Neuron (in vitro differentiated cells): ENCODE data around the gene ST7.

ENCODE experiments used
- H2AFZ ChIP-seq: one replicate; pipeline ENCODE4 v1.6.1; 2013; ENCODE audit warnings: low read depth, mild to moderate bottlenecking, inconsistent platforms, low read length, moderate library complexity
- H3K27me3 ChIP-seq: one replicate; pipeline ENCODE4 v1.6.1; 2013; ENCODE audit warnings: low read length; ENCODE audit not compliant: insufficient read depth
- H3K36me3 ChIP-seq: one replicate; pipeline ENCODE4 v1.6.1; 2013; ENCODE audit warnings: low read length; ENCODE audit not compliant: insufficient read depth
- H3K4me1 ChIP-seq: one replicate; pipeline ENCODE4 v1.6.1; 2013; ENCODE audit warnings: low read length; ENCODE audit not compliant: insufficient read depth
- H3K4me3 ChIP-seq: 2 replicates; pipeline ENCODE4 v1.5.1; 2013; ENCODE audit warnings: mild to moderate bottlenecking, low read length, moderate library complexity
- H3K9me3 ChIP-seq: one replicate; pipeline ENCODE4 v1.6.1; 2013; ENCODE audit warnings: low read length

ST7 gene

GRCh38 chr7:117171106-117171505 is 217.8 kb downstream of the ST7 start:
- Histone ChIP-seq H3K4me1 (no peaks in the 10 kb centered on the region), H3K9me3 (no peaks in the 10 kb centered on the region), H2AFZ (no peak overlapping the region), H3K36me3 (peaks cover 7% of the 10 kb centered on the region), H3K27me3 (no peaks in the 10 kb centered on the region), H3K4me3 (no peak overlapping the region)

GRCh38 chr7:117172283-117172682 is 219.0 kb downstream of the ST7 start:
- Histone ChIP-seq H3K36me3 (peaks cover 7% of the 10 kb centered on the region), H3K4me1 (no peaks in the 10 kb centered on the region), H3K4me3 (no peak overlapping the region), H3K9me3 (no peaks in the 10 kb centered on the region), H2AFZ (no peak overlapping the region), H3K27me3 (no peaks in the 10 kb centered on the region)

GRCh38 chr7:117173035-117173770 is 219.9 kb downstream of the ST7 start:
- no peaks in the 10 kb centered on the region for H3K4me1 ChIP-seq
- peaks cover 7% of the 10 kb centered on the region for H3K36me3 ChIP-seq
- no peak overlapping the region for H2AFZ ChIP-seq
- H3K4me3 ChIP-seq = no peak overlapping the region
- no peaks in the 10 kb centered on the region for H3K27me3 ChIP-seq
- no peaks in the 10 kb centered on the region for H3K9me3 ChIP-seq

GRCh38 chr7:117176206-117176605 is 222.9 kb downstream of the ST7 start:
- Histone ChIP-seq H3K4me1 (no peaks in the 10 kb centered on the region), H3K27me3 (no peaks in the 10 kb centered on the region), H3K9me3 (no peaks in the 10 kb centered on the region), H3K36me3 (peaks cover 7% of the 10 kb centered on the region), H2AFZ (no peak overlapping the region), H3K4me3 (no peak overlapping the region)

- Histone ChIP-seq H3K36me3 (peaks cover 7% of the 10 kb centered on the region), H2AFZ (no peak overlapping the region), H3K27me3 (no peaks in the 10 kb centered on the region), H3K4me1 (no peaks in the 10 kb centered on the region), H3K9me3 (no peaks in the 10 kb centered on the region), H3K4me3 (no peak overlapping the region)
Measured at GRCh38 chr7:117178600-117178999, 225.3 kb downstream of the ST7 start.

- H3K4me3 ChIP-seq = no peak overlapping the region
- H3K9me3 ChIP-seq = no peaks in the 10 kb centered on the region
- H2AFZ ChIP-seq = no peak overlapping the region
- H3K27me3 ChIP-seq = no peaks in the 10 kb centered on the region
- H3K4me1 ChIP-seq = no peaks in the 10 kb centered on the region
- H3K36me3 ChIP-seq = peaks cover 9% of the 10 kb centered on the region
Measured at GRCh38 chr7:117179701-117180100, 226.4 kb downstream of the ST7 start.

GRCh38 chr7:117183729-117184128 is 230.4 kb downstream of the ST7 start:
- H3K4me3 ChIP-seq = no peak overlapping the region
- H3K4me1 ChIP-seq = no peaks in the 10 kb centered on the region
- peaks cover 9% of the 10 kb centered on the region for H3K36me3 ChIP-seq
- no peaks in the 10 kb centered on the region for H3K9me3 ChIP-seq
- H3K27me3 ChIP-seq = no peaks in the 10 kb centered on the region
- no peak overlapping the region for H2AFZ ChIP-seq

GRCh38 chr7:117184367-117184766 is 231.1 kb downstream of the ST7 start:
- Histone ChIP-seq H3K27me3 (no peaks in the 10 kb centered on the region), H2AFZ (no peak overlapping the region), H3K4me3 (no peak overlapping the region), H3K4me1 (no peaks in the 10 kb centered on the region), H3K9me3 (no peaks in the 10 kb centered on the region), H3K36me3 (peaks cover 12% of the 10 kb centered on the region)

GRCh38 chr7:117185124-117185523 is 231.8 kb downstream of the ST7 start:
- Histone ChIP-seq H3K4me3 (no peak overlapping the region), H3K36me3 (peaks cover 19% of the 10 kb centered on the region), H2AFZ (no peak overlapping the region), H3K9me3 (no peaks in the 10 kb centered on the region), H3K27me3 (no peaks in the 10 kb centered on the region), H3K4me1 (no peaks in the 10 kb centered on the region)

- Histone ChIP-seq H3K4me3 (no peak overlapping the region), H3K9me3 (no peaks in the 10 kb centered on the region), H3K36me3 (peaks cover 27% of the 10 kb centered on the region), H3K4me1 (no peaks in the 10 kb centered on the region), H3K27me3 (no peaks in the 10 kb centered on the region), H2AFZ (no peak overlapping the region)
Measured at GRCh38 chr7:117186218-117187010, 233.1 kb downstream of the ST7 start.

- H3K4me3 ChIP-seq = no peak overlapping the region
- H3K27me3 ChIP-seq = no peaks in the 10 kb centered on the region
- H3K9me3 ChIP-seq = no peaks in the 10 kb centered on the region
- no peak overlapping the region for H2AFZ ChIP-seq
- no peaks in the 10 kb centered on the region for H3K4me1 ChIP-seq
- H3K36me3 ChIP-seq = peaks cover 29% of the 10 kb centered on the region
Measured at GRCh38 chr7:117188376-117188775, 235.1 kb downstream of the ST7 start.

GRCh38 chr7:117188949-117189592 is 235.8 kb downstream of the ST7 start:
- Histone ChIP-seq H3K4me1 (no peaks in the 10 kb centered on the region), H3K9me3 (no peaks in the 10 kb centered on the region), H3K36me3 (peaks cover 26% of the 10 kb centered on the region), H3K27me3 (no peaks in the 10 kb centered on the region), H2AFZ (no peak overlapping the region), H3K4me3 (no peak overlapping the region)

GRCh38 chr7:117190104-117190503 is 236.8 kb downstream of the ST7 start:
- no peaks in the 10 kb centered on the region for H3K27me3 ChIP-seq
- no peaks in the 10 kb centered on the region for H3K4me1 ChIP-seq
- no peak overlapping the region for H3K4me3 ChIP-seq
- H3K36me3 ChIP-seq = peaks cover 29% of the 10 kb centered on the region
- no peaks in the 10 kb centered on the region for H3K9me3 ChIP-seq
- no peak overlapping the region for H2AFZ ChIP-seq
